ENCODE measurements around the gene ATOSB. TPM values are rescaled to one million over a fixed set of nuclear protein-coding genes. Genes with fewer than 3 reads are reported as not detected.

The ATOSB gene
- total RNA-seq, 3 donors from 2014 or later: 32.3 to 35.0 (median 32.9) TPM

DNA sequence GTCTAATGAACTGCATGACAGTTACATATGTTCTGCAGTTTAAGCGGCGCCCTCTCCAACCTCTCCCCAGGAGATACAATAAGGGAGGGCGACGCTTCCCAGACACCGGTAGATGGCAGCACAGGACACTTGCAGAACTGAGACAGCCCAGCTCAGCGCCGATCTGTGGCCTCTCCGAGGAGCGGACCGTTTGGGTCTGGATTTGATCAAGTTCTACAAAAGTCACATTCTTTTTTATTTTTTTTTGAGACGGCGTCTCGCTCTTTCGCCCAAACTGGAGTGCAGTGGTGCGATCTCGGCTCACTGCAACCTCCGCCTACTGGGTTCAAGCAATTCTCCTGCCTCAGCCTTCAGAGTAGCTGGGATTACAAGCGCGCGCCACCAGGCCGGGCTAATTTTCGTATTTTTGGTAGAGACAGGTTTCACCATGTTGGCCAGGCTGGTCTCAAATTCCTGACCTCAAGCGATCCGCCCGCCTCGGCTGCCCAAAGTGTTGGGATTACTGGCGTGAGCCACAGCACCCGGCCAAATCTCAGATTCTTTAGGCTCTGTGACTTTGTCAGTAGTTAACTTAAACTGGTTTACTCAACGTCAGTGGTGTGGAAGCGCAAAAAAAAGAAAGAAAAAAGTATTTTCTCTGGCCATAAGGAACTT is 1.4 kb upstream of the ATOSB start:
- H3K4me1 ChIP-seq (ENCODE audit: low read depth): peaks cover 28% of the 10 kb centered on the region
- intact Hi-C loops (cut with DNase I, micrococcal nuclease): loop anchor here (5.0 to 10.0 kb wide), 2 partner anchors 140 to 358 kb away; no protein-coding TSS in a partner anchor
- H3K9me3 ChIP-seq: no peaks in the 10 kb centered on the region
- DNase-seq (peak; percentile 83 to 94 (median 90)), ATAC-seq (peak; percentile 68)
- TF ChIP-seq, protein P1, sequence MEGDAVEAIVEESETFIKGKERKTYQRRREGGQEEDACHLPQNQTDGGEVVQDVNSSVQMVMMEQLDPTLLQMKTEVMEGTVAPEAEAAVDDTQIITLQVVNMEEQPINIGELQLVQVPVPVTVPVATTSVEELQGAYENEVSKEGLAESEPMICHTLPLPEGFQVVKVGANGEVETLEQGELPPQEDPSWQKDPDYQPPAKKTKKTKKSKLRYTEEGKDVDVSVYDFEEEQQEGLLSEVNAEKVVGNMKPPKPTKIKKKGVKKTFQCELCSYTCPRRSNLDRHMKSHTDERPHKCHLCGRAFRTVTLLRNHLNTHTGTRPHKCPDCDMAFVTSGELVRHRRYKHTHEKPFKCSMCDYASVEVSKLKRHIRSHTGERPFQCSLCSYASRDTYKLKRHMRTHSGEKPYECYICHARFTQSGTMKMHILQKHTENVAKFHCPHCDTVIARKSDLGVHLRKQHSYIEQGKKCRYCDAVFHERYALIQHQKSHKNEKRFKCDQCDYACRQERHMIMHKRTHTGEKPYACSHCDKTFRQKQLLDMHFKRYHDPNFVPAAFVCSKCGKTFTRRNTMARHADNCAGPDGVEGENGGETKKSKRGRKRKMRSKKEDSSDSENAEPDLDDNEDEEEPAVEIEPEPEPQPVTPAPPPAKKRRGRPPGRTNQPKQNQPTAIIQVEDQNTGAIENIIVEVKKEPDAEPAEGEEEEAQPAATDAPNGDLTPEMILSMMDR (IDR thresholded peaks at IDR 0.05): peak; percentile 90
- H3K4me3 ChIP-seq: no peak overlapping the region
- no peaks in the 10 kb centered on the region for H3K36me3 ChIP-seq (ENCODE audit: low read depth)

DNA sequence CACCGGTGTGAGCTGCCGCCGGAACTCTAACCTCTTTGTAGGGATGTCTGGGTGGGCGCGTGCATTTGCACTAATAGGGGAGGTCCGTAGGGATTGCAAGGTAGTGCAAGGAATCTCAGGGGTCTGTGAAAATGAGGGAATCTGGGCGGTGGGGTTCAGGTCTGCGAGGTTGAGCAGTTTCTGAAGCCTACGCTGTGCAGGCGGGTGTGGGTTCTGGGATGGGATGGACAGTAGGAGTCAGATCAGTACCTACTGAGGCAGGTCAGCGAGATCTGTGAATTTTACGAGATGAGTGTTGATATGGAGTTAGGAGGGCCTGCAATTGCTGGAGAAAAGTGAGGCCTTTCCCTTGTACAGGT is 856 bp upstream of the ATOSB start:
- ATAC-seq (no peak), DNase-seq (no peak)
- H3K4me1 ChIP-seq (ENCODE audit: low read depth): peaks cover 32% of the 10 kb centered on the region
- intact Hi-C loops (cut with DNase I, micrococcal nuclease): loop anchor here (5.0 to 10.0 kb wide), 2 partner anchors 141 to 358 kb away; no protein-coding TSS in a partner anchor
- TF ChIP-seq, protein P1 (IDR thresholded peaks at IDR 0.05): no peak
- H3K9me3 ChIP-seq: no peaks in the 10 kb centered on the region
- peak overlapping the region; percentile 24 for H3K4me3 ChIP-seq
- no peaks in the 10 kb centered on the region for H3K36me3 ChIP-seq (ENCODE audit: low read depth)

DNA sequence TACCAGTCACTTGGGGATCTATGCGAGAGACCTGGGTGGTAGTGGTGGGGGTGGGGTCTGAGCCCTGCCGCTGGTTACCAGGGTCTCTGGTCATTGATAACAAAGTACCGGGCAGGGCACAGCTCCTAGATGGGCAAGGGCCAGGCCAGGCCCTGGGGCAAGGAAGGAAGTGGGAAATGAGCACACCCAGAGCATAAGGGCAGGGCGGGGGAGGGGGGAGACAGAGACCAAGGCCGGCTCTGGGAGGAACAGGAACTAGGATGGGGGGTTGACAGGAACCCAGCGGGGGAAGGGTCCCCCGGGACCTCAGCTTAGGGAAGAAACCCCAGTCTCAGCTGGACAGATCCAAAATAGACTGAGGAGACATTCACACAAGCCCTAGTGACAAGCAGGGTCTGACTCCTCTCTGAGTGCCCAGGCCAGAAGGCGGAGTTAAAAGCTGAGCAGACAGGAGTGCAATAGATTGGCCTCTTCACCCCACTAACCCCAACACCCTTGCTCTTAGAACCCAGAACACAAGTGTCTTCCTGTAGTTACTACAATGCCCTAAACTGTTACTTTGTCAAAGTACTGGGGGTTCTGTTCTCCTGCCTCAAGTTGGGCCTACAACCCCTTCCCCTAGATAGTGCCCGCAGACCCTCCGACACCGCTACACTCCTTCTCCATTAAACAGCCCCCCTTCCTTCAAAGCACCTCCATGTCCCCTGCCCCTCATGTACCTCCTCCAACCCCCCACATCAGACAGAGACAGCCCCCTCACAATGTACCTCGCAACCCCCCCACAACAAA is 628 bp downstream of the ATOSB start:
- ATAC-seq (peak; percentile 27), DNase-seq (peak; percentile 77 to 87 (median 78))
- Histone ChIP-seq H3K9me3 (no peaks in the 10 kb centered on the region), H3K4me3 (peak overlapping the region; percentile 24), H3K4me1 (ENCODE audit: low read depth) (peaks cover 37% of the 10 kb centered on the region), H3K36me3 (ENCODE audit: low read depth) (no peaks in the 10 kb centered on the region)
- TF ChIP-seq, protein P1 (IDR thresholded peaks at IDR 0.05): no peak
- intact Hi-C loops (cut with DNase I, micrococcal nuclease): loop anchor here (5.0 to 10.0 kb wide), 2 partner anchors 142 to 360 kb away; no protein-coding TSS in a partner anchor

DNA sequence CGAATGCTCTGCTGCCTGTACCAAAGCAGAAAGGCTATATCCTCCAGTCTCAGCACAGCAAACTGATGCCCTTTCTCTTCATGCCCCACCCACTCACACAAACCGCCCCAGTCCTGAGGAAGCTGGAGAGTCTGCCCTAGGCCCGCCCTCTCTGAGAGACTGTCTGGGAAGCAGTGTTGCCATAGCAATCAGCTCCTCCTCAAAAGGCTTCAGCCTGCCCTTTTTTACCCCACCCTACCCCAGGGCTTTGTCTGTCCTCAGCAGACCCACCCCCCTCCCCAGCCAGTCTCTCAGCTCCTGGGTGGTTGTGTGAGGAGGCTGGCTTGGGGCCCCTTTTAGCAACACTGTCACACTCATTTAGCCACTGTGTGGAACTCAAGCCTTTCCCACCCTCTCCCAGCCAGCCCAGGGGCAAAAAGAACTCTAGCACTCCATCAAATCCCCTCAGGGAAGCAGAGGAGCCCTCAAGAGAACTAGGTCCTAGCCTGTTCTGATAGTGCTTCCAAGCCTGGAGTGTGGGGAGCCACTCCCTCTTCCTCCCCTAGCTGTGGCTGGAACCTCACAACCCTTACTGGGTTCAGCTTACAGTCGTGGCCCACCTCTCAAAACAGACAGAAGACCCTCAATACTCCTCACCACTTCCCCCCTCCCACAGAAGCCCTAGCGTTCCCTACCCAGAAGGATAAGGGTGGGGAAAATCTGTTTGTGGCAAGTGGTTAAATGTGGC is 1.4 kb downstream of the ATOSB start:
- no peaks in the 10 kb centered on the region for H3K36me3 ChIP-seq (ENCODE audit: low read depth)
- peak; percentile 40 for ATAC-seq
- DNase-seq: peak; percentile 82 to 91 (median 84)
- TF ChIP-seq, protein P1 (IDR thresholded peaks at IDR 0.05): no peak
- H3K4me1 ChIP-seq (ENCODE audit: low read depth): peaks cover 38% of the 10 kb centered on the region
- no peak overlapping the region for H3K4me3 ChIP-seq
- intact Hi-C loops (cut with DNase I, micrococcal nuclease): loop anchor here in 1 of 2 donors (10.0 kb wide), 1 partner anchor 361 kb away; no protein-coding TSS in a partner anchor
- H3K9me3 ChIP-seq: no peaks in the 10 kb centered on the region

DNA sequence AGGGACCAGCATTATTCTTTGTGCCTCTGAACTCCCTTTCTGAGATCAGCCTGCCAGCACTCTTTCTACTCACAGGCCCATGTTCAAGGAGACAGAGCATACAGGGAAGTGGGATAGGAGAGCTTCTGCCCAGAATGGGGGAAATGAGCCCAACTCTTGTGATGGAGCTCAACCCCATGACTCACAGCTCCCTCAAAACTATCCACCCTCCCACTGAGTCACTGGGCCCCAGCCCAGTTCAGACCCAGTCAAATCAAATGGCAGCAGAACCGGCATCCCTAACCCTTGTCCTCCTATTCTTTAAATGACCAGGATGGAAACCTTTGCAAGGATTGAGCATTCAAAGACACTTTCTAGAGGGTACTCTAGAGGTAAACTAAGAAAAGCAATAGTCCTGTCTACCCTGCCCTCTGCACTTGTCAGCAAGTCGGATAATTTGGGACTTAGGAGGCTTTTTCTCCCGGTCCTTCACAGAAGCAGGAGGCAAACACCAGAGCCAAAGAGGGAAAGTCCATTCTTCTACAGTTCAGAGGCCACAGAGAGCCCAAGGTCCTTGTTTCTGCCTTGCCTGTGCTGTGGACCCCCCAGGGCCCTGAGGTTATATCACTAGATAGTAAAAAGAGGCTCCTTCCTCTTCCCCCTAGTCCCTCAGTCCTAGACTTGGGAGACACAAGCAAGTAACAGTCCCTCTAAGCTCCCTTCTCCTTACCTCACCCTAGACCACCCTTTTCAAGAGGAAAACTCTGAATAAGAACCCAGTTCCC is 3.2 kb downstream of the ATOSB start:
- Histone ChIP-seq H3K36me3 (ENCODE audit: low read depth) (no peaks in the 10 kb centered on the region), H3K4me1 (ENCODE audit: low read depth) (peaks cover 38% of the 10 kb centered on the region), H3K4me3 (no peak overlapping the region), H3K9me3 (no peaks in the 10 kb centered on the region)
- intact Hi-C loops (cut with DNase I, micrococcal nuclease): loop anchor here in 1 of 2 donors (10.0 kb wide), 1 partner anchor 362 kb away; no protein-coding TSS in a partner anchor
- TF ChIP-seq, protein P1 (IDR thresholded peaks at IDR 0.05): no peak
- ATAC-seq (no peak), DNase-seq (peak in 1 of 3 donors; percentile 62)

Data from mucosa of descending colon (tissue), 3 donors.